ENCODE measurements around the gene BAG5. TPM values are rescaled to one million over a fixed set of nuclear protein-coding genes. Genes with fewer than 3 reads are reported as not detected.

BAG5 gene
- total and polyA plus RNA-seq, 2 of the 8 experiments (the other 6 are each of a cell fraction or from before 2014, with no cell fraction given), result 7.4 to 29.5 TPM

- TF ChIP-seq CHD7 (IDR thresholded peaks at IDR 0.05; ENCODE audit: insufficient replicate concordance, low read length) (no peak), CEBPB (IDR thresholded peaks at IDR 0.05; ENCODE audit: low read depth, low read length) (no peak), NRF1 (IDR thresholded peaks at IDR 0.05; ENCODE audit: low read depth, low read length) (no peak), SIRT6 (IDR thresholded peaks at IDR 0.05; ENCODE audit: low read length) (no peak), SP4 (IDR thresholded peaks at IDR 0.05; ENCODE audit: low read length) (no peak), SP2 (IDR thresholded peaks at IDR 0.05; ENCODE audit: low read length) (no peak), SIX5 (IDR thresholded peaks at IDR 0.05; ENCODE audit: low read depth, low read length) (no peak), JUN (IDR thresholded peaks at IDR 0.05; ENCODE audit: low read depth, low read length) (no peak), SUZ12 (IDR thresholded peaks at IDR 0.05; ENCODE audit: low read length) (no peak), USF2 (IDR thresholded peaks at IDR 0.05; ENCODE audit: low read length) (no peak)
Observed at GRCh38 chr14:103522649-103523574, 39.5 kb downstream of the BAG5 start, which contains the start of gene CKB (continued).

Measured in H1 (cell line).